Measurements from ENCODE around the gene ARMC8.
"Not testable (repeated sequence)": the region's sequence is repeated elsewhere in the genome, so short reads cannot be mapped to it uniquely, and the experiment has no call there.

ARMC8 gene, protein sequence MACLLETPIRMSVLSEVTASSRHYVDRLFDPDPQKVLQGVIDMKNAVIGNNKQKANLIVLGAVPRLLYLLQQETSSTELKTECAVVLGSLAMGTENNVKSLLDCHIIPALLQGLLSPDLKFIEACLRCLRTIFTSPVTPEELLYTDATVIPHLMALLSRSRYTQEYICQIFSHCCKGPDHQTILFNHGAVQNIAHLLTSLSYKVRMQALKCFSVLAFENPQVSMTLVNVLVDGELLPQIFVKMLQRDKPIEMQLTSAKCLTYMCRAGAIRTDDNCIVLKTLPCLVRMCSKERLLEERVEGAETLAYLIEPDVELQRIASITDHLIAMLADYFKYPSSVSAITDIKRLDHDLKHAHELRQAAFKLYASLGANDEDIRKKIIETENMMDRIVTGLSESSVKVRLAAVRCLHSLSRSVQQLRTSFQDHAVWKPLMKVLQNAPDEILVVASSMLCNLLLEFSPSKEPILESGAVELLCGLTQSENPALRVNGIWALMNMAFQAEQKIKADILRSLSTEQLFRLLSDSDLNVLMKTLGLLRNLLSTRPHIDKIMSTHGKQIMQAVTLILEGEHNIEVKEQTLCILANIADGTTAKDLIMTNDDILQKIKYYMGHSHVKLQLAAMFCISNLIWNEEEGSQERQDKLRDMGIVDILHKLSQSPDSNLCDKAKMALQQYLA

DNA sequence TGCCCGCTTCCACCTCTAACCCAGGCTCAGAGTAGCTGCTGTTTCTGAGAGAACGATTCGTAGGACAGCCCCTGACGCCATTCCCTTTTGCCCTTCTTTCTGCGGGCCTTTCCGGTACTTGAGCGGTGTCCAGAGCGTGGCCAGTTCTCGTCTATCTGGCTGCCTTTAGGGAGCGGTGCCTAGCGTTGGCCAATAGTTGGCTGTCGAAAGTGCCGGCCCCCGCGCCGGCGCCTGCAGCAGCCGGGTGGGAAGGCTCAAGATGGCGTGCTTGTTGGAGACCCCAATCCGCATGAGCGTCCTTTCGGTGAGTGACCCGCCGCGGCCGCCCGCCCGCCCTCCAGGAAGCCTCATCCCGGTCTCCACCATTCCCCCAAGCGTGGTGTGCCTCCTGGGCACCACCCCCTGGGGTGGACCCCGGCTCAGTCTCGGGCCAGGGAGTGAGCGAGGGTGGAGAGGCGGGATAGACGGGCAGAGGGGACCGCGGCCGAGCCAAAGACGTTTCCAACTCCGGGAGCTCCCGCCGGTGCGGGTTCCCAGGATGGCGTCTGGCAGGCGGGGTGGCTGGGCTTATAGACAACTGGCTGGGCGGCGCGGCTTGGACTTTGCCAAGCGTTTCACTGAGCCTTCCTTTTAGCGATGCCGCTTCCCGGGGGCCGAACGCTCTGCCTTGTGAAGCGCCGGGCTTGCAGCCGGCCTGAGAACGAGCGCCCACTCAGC lies at the start of gene ARMC8:
Gene ARMC8 (plus strand): TSS at position 6 of the 717 bp plus-strand sequence. CDS start 254 bp downstream, at position 260.
- peak; percentile 88 for ATAC-seq
- TF ChIP-seq, protein P1, sequence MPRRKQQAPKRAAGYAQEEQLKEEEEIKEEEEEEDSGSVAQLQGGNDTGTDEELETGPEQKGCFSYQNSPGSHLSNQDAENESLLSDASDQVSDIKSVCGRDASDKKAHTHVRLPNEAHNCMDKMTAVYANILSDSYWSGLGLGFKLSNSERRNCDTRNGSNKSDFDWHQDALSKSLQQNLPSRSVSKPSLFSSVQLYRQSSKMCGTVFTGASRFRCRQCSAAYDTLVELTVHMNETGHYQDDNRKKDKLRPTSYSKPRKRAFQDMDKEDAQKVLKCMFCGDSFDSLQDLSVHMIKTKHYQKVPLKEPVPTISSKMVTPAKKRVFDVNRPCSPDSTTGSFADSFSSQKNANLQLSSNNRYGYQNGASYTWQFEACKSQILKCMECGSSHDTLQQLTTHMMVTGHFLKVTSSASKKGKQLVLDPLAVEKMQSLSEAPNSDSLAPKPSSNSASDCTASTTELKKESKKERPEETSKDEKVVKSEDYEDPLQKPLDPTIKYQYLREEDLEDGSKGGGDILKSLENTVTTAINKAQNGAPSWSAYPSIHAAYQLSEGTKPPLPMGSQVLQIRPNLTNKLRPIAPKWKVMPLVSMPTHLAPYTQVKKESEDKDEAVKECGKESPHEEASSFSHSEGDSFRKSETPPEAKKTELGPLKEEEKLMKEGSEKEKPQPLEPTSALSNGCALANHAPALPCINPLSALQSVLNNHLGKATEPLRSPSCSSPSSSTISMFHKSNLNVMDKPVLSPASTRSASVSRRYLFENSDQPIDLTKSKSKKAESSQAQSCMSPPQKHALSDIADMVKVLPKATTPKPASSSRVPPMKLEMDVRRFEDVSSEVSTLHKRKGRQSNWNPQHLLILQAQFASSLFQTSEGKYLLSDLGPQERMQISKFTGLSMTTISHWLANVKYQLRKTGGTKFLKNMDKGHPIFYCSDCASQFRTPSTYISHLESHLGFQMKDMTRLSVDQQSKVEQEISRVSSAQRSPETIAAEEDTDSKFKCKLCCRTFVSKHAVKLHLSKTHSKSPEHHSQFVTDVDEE (CRISPR knock-in tag; IDR thresholded peaks at IDR 0.05), result 0 out of 2 replicates have a peak, but pooled peaks have one; percentile 38
- no peak for TF ChIP-seq ZFP30 (CRISPR knock-in tag; IDR thresholded peaks at IDR 0.05)
- no peak for TF ChIP-seq BACH2 (CRISPR knock-in tag; IDR thresholded peaks at IDR 0.05; ENCODE audit: borderline replicate concordance)
- peak; percentile 33; the same call in 1 of the 2 replicates for TF ChIP-seq TCF4 (CRISPR knock-in tag; IDR thresholded peaks at IDR 0.05; ENCODE audit: borderline replicate concordance)
- TF ChIP-seq TOX (CRISPR knock-in tag; IDR thresholded peaks at IDR 0.05; ENCODE audit: borderline replicate concordance), result no peak
- no peak for TF ChIP-seq OSR1 (CRISPR knock-in tag; IDR thresholded peaks at IDR 0.05)

GRCh38 chr3:138137861-138138260 lies 49.2 kb upstream of the ARMC8 start:
- no peak for ATAC-seq

GRCh38 chr3:138139691-138140090 lies 47.4 kb upstream of the ARMC8 start:
- no peak for TF ChIP-seq CSDC2 (CRISPR knock-in tag; IDR thresholded peaks at IDR 0.05)
- TF ChIP-seq PATZ1 (CRISPR knock-in tag; IDR thresholded peaks at IDR 0.05; ENCODE audit: borderline replicate concordance), result no peak
- no peak for TF ChIP-seq SNAI2 (CRISPR knock-in tag; IDR thresholded peaks at IDR 0.05)
- TF ChIP-seq ARNTL (CRISPR knock-in tag; IDR thresholded peaks at IDR 0.05; ENCODE audit: borderline replicate concordance, low read depth), result no peak
- no peak for ATAC-seq

More at GRCh38 chr3:138137861-138138260, 49.2 kb upstream of the ARMC8 start:
- TF ChIP-seq CSDC2 (CRISPR knock-in tag; IDR thresholded peaks at IDR 0.05) (no peak), TOX (CRISPR knock-in tag; IDR thresholded peaks at IDR 0.05; ENCODE audit: borderline replicate concordance) (no peak)

DNA sequence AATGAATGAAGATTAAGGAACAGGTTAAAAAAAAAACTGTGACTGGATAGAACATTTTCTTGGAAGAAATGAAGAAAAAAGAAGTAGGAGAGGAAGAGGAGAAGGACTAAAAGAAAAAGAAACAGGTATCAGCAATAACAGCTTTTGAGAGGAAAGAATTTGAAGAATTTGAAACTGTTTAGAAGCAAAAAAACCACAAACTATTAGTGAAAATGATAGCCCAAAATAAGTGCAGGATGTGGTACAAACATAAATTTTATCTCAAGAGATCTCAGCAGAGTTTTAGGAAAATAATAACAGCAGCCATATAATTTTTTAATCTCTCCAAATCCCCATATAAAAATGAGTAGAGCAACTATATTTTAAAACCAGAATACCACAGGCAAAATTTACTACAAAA lies 46.2 kb upstream of the ARMC8 start:
- peak; percentile 51; the same call in 1 of the 3 replicates for ATAC-seq

DNA sequence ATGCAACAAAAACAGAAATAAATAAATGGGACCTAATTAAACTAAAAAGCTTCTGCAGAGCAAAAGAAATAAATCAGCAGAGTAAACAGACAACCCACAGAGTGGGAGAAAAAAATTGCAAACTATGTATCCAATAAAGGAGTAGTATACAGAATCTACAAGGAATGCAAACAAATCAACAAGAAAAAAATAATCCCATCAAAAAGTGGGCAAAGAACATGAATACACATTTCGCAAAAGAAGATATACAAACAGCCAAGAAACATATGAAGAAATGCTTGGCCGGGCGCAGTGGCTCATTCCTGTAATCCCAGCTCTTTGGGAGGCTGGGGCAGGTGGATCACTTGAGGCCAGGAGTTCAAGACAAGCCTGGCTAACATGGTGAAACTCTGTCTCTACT lies 44.9 kb upstream of the ARMC8 start:
- ATAC-seq, result not testable (repeated sequence)

More for the DNA sequence above, 46.2 kb upstream of the ARMC8 start:
- TF ChIP-seq ZFP3 (CRISPR knock-in tag; IDR thresholded peaks at IDR 0.05) (no peak), BACH2 (CRISPR knock-in tag; IDR thresholded peaks at IDR 0.05; ENCODE audit: borderline replicate concordance) (no peak), ZNF8 (CRISPR knock-in tag; IDR thresholded peaks at IDR 0.05) (no peak), ESRRG (CRISPR knock-in tag; IDR thresholded peaks at IDR 0.05) (no peak), ARNTL (CRISPR knock-in tag; IDR thresholded peaks at IDR 0.05; ENCODE audit: borderline replicate concordance, low read depth) (no peak), PPARA (CRISPR knock-in tag; IDR thresholded peaks at IDR 0.05; ENCODE audit: borderline replicate concordance) (no peak), TOX (CRISPR knock-in tag; IDR thresholded peaks at IDR 0.05; ENCODE audit: borderline replicate concordance) (no peak), SNAI2 (CRISPR knock-in tag; IDR thresholded peaks at IDR 0.05) (no peak), ISL1 (CRISPR knock-in tag; IDR thresholded peaks at IDR 0.05) (no peak), CSDC2 (CRISPR knock-in tag; IDR thresholded peaks at IDR 0.05) (no peak), OSR1 (CRISPR knock-in tag; IDR thresholded peaks at IDR 0.05) (no peak), GLIS3 (CRISPR knock-in tag; IDR thresholded peaks at IDR 0.05) (no peak)

DNA sequence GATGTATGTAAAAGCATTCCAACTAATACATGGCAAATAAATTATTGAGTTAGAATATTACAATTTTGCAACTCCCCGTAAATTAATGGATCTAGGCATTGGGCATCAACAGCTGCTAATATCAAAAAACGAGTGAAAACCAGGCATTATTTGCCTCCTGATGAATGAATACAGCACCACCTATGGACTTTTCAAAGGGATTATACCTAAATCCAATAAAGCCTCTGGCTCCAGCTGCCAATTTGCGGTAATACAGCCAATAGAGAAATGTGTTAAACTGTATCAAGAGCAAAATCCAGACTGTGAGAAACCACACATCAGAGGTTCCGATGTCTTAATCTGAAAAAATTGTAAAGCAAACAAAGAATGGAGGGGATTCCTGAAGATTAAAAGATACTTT lies 38.6 kb upstream of the ARMC8 start:
- peak; percentile 32; the same call in 1 of the 3 replicates for ATAC-seq
- TF ChIP-seq, protein P2, sequence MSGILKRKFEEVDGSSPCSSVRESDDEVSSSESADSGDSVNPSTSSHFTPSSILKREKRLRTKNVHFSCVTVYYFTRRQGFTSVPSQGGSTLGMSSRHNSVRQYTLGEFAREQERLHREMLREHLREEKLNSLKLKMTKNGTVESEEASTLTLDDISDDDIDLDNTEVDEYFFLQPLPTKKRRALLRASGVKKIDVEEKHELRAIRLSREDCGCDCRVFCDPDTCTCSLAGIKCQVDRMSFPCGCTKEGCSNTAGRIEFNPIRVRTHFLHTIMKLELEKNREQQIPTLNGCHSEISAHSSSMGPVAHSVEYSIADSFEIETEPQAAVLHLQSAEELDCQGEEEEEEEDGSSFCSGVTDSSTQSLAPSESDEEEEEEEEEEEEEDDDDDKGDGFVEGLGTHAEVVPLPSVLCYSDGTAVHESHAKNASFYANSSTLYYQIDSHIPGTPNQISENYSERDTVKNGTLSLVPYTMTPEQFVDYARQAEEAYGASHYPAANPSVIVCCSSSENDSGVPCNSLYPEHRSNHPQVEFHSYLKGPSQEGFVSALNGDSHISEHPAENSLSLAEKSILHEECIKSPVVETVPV (CRISPR knock-in tag; IDR thresholded peaks at IDR 0.05), result no peak
- no peak for TF ChIP-seq TCF4 (CRISPR knock-in tag; IDR thresholded peaks at IDR 0.05; ENCODE audit: borderline replicate concordance)
- TF ChIP-seq CSDC2 (CRISPR knock-in tag; IDR thresholded peaks at IDR 0.05), result no peak
- no peak for TF ChIP-seq BACH2 (CRISPR knock-in tag; IDR thresholded peaks at IDR 0.05; ENCODE audit: borderline replicate concordance)
- no peak for TF ChIP-seq OSR1 (CRISPR knock-in tag; IDR thresholded peaks at IDR 0.05)
- no peak for TF ChIP-seq CREB5 (CRISPR knock-in tag; IDR thresholded peaks at IDR 0.05; ENCODE audit: low read depth)
- TF ChIP-seq ZC3H10 (CRISPR knock-in tag; IDR thresholded peaks at IDR 0.05), result no peak
- TF ChIP-seq ZNF565 (CRISPR knock-in tag; conservative IDR thresholded peaks at IDR 0.05; ENCODE audit: low read depth), result no peak
- no peak for TF ChIP-seq ISL1 (CRISPR knock-in tag; IDR thresholded peaks at IDR 0.05)
